ENCODE results near the gene NDRG2.

- TF ChIP-seq CTCF (IDR thresholded peaks at IDR 0.05) (no peak), POLR2A (IDR thresholded peaks at IDR 0.05) (peak; percentile 45 to 65 (median 62))
Measured at GRCh38 chr14:21024585-21025370, at the start of gene NDRG2.

All from body of pancreas (tissue), 4 donors.